Measurements from ENCODE around the gene CD80.
"Not testable (repeated sequence)": the region's sequence is repeated elsewhere in the genome, so short reads cannot be mapped to it uniquely, and the experiment has no call there.

The CD80 gene

GRCh38 chr3:119582178-119582577 is 22.8 kb upstream of the CD80 start:
- DNase-seq (ENCODE audit: low read depth in 2 of 2) = no peak

- DNase-seq (ENCODE audit: low read depth in 2 of 2) = peak in 1 of 2 donors; percentile 6
These were observed 20.8 kb upstream of the CD80 start for GRCh38 chr3:119580067-119580760.

- peak in 1 of 2 donors; percentile 12 for DNase-seq (ENCODE audit: low read depth in 2 of 2)
These were observed 20.1 kb upstream of the CD80 start, which contains the start of gene ADPRH for GRCh38 chr3:119579366-119580066. Gene ADPRH, plus strand, starts transcription at chr3:119579492. Its CDS starts 2,678 bp downstream, at chr3:119582170.

- DNase-seq (ENCODE audit: low read depth in 2 of 2) = no peak
These were observed 16.1 kb upstream of the CD80 start for GRCh38 chr3:119575507-119575906.

GRCh38 chr3:119571688-119572087 is 12.3 kb upstream of the CD80 start:
- no peak for DNase-seq (ENCODE audit: low read depth in 2 of 2)

- no peak for DNase-seq (ENCODE audit: low read depth in 2 of 2)
These were observed 11.8 kb upstream of the CD80 start for GRCh38 chr3:119571230-119571629.

GRCh38 chr3:119570229-119570628 is 10.8 kb upstream of the CD80 start:
- no peak for DNase-seq (ENCODE audit: low read depth in 2 of 2)

- DNase-seq (ENCODE audit: low read depth in 2 of 2) = no peak
These were observed 9.7 kb upstream of the CD80 start for GRCh38 chr3:119569156-119569555.

GRCh38 chr3:119563334-119563733 is 3.9 kb upstream of the CD80 start:
- DNase-seq (ENCODE audit: low read depth in 2 of 2) = not testable (repeated sequence)

- no peak for DNase-seq (ENCODE audit: low read depth in 2 of 2)
These were observed 3.0 kb upstream of the CD80 start for GRCh38 chr3:119562307-119562961.

GRCh38 chr3:119560160-119560559 is 746 bp upstream of the CD80 start:
- no peak for DNase-seq (ENCODE audit: low read depth in 2 of 2)

GRCh38 chr3:119558626-119559317 is 642 bp downstream of the CD80 start:
- DNase-seq (ENCODE audit: low read depth in 2 of 2) = no peak

- no peak for DNase-seq (ENCODE audit: low read depth in 2 of 2)
These were observed 1.5 kb downstream of the CD80 start for GRCh38 chr3:119557877-119558269.

GRCh38 chr3:119557192-119557876 is 2.1 kb downstream of the CD80 start:
- no peak for DNase-seq (ENCODE audit: low read depth in 2 of 2)

GRCh38 chr3:119555929-119556328 is 3.5 kb downstream of the CD80 start:
- no peak for DNase-seq (ENCODE audit: low read depth in 2 of 2)

- no peak for DNase-seq (ENCODE audit: low read depth in 2 of 2)
These were observed 4.1 kb downstream of the CD80 start for GRCh38 chr3:119555309-119555735.

GRCh38 chr3:119553823-119554415 is 5.5 kb downstream of the CD80 start:
- DNase-seq (ENCODE audit: low read depth in 2 of 2) = no peak

GRCh38 chr3:119552928-119553327 is 6.5 kb downstream of the CD80 start:
- not testable (repeated sequence) for DNase-seq (ENCODE audit: low read depth in 2 of 2)

GRCh38 chr3:119551598-119551997 is 7.8 kb downstream of the CD80 start:
- DNase-seq (ENCODE audit: low read depth in 2 of 2) = no peak

- no peak for DNase-seq (ENCODE audit: low read depth in 2 of 2)
These were observed 9.1 kb downstream of the CD80 start for GRCh38 chr3:119550192-119550910.

Data from activated CD8-positive, alpha-beta memory T cell treated with anti-CD3 and anti-CD28 coated beads for 4 hours (primary cell).